HG03108 (cell line): ENCODE results near the gene NRARP.
"Not testable (repeated sequence)": the region's sequence is repeated elsewhere in the genome, so short reads cannot be mapped to it uniquely, and the experiment has no call there.

Source experiments
- ATAC-seq: cut with Tn5 transposase; IDR thresholded peaks from one replicate; pipeline ENCODE4 v1.9.1; 2021; ENCODE audit warnings: moderate library complexity; ENCODE audit not compliant: unreplicated experiment

NRARP gene

DNA sequence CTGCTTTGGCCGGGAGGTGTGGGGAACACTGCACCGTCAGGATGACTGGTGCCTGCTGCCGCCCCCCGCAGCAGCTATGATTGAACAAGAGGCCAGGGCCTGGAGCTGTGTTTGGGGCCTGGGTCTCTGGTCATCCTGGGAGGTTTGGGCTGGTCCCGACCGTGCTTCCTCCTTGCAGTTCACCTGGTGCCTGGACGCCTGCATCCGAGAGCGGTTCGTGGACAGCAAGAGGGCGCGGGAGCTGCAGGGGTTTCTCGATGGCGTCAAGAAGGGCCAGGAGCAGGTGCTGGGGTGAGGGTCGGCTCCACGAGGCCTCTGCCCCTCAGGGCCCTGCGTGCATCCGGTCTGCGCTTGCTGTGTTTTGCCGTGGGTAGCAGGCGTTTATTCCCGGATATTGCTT, 38.0 kb downstream of the NRARP start:
- no peak for ATAC-seq

- ATAC-seq = no peak
Observed at GRCh38 chr9:137263506-137263905, 38.6 kb downstream of the NRARP start.

DNA sequence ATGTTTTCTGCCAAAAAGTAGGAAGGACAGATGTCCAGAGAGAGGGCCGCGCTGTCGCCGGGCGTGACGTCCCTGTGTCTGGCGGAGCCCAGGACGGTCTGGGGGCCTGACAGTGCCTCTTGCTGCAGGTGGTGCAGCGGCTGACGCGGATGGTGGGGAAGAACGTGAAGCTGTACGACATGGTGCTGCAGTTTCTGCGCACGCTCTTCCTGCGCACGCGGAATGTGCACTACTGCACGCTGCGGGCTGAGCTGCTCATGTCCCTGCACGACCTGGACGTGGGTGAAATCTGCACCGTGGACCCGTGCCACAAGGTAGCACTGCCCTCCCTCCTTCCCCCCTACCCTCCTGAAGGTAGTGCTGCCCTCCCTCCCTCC, 39.2 kb downstream of the NRARP start:
- ATAC-seq = no peak

DNA sequence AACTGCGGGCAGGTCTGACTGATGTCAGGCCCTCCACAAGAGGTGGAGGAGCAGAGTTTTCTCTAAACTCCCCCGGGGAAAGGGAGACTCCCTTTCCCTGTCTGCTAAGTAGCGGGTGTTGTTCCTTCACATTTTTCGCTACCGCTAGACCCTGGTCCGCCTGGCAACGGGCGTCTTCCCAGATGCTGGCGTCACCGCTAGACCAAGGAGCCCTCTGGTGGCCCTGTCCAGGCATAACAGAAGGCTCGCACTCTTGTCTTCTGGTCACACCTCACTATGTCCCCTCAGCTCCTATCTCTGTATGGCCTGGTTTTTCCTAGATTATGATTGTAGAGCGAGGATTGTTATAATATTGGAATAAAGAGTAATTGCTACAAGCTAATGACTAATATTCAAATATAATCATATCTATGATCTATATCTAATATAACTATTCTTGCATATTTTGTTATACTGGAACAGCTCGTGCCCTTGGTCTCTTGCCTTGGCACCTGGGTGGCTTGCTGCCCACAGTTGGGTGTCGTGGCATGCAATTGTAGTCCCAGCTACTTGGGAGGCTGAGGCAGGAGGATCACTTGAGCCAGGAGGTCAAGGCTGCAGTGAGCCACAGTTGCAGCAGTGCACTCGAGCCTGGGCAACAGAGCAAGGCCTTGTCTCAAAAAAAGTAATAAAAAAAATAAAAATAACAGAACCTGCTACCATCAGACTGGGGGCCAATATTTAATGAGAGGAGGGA, 39.7 kb downstream of the NRARP start:
- not testable (repeated sequence) for ATAC-seq

DNA sequence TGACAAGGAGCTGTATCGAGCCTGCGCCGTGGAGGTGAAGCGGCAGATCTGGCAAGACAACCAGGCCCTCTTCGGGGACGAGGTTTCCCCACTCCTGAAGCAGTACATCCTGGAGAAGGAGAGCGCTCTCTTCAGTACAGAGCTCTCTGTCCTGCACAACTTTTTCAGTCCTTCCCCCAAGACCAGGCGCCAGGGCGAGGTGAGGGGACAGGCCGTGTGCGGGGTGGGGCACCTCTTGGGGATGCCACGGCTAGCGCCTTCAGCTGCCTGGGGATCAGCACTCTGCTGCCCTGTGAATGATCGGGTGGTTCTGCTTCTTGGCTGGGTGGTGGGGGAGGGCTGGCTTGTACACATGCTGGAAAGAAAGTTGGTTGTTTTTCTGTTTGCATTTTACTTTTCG, 45.2 kb downstream of the NRARP start:
- ATAC-seq = no peak

DNA sequence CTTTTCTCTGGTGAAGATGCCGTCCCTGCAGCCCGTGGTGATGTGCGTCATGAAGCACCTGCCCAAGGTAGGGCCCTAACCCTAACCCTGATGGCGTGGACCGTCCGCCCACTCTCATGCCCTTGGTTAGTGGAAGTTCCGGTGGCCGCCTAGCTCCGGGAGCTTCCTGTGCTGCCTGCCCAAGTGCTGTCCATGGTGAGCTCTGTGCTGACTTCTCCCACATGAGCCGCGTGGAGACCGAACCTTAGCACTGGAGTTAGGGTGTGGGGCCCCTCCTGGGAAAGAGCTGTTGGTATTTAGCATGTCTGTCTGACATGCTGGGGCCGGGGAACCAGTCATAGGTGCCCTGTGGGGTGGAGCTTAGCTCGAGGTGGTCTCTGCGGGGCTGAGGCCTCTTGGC, 45.7 kb downstream of the NRARP start:
- no peak for ATAC-seq

GRCh38 chr9:137255448-137256114, 46.5 kb downstream of the NRARP start:
- no peak for ATAC-seq

DNA sequence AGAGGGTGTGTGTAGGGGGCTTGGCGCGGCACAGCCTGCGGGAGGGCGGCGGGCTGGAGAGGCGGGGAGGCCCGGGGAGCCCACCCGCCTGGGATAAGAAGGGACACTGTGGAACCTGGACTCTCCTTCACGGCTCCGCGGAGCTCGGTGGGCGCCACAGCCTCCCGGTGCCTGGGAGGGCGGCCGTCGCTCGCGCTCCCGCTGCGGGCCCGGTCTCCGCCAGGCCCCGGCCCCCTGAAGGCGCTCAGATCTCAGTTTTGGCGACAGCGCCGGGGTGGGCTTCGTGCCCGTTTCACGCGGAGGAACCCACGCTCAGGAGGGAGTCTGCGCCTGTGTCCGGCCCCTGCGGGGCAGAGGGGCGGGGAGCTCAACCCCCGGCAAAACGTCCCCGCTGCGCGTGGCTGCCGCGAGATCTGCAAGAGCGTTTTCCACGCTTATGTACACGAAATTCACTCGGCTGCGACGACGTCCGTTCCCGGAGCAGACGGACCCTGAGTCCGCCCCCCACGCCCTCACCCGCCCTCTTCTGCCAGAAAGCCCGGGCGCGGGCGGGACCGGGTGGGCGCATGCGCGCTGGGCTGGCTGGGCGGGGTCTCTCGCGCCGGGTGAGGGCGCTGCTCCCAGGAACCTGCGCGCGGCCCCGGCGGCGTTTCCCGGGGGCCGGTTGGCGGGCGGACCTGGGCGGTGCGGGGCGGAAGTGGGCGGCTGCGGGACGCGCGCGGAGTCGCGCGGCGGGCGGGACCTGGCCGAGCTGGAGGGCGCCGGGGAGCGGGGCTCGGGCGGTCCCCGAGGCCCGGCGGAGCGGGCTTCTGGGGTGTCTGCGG, 47.2 kb downstream of the NRARP start, which contains the start of gene NELFB:
TSS of gene NELFB (plus strand) at position 704 of the 824 bp plus-strand sequence.
- peak; percentile 70 for ATAC-seq

- ATAC-seq = no peak
Observed at GRCh38 chr9:137253717-137254623, 48.1 kb downstream of the NRARP start.

- ATAC-seq = no peak
Observed at GRCh38 chr9:137252555-137253506, 49.2 kb downstream of the NRARP start.

DNA sequence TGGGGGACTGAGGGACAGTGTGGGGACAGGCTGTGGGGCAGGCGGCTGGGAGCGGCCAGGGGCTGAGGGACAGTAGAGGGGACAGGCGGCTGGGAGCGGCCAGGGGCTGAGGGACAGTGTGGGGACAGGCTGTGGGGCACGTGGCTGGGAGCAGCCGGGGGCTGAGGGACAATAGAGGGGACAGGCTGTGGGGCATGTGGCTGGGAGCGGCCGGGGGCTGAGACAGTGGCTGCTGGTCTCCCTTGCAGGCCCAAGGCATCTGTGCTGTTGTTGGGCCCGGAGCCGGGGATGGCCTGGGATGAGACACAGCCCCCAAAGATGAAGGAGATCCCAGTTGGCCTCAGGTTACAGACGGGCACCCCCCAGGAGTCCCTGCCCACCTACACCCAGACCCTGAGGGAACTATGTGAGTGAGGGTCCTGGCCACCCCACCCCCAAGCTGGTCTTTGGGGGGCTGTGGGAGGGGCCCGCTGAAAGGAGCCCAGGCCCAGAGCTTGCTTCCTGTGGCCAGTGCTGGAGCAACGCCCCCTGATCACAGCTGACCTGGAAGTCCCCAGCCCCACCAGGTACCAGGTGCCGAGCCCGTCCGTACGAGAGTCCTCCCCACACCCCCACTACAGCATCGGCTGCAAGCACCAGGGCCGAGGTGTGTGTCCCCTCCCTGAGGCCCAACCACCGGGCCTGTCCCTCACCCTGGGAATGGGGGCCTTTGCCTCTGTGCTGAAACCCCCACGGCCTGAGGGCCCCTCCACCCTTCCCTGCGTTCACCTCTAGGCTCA, 50.4 kb downstream of the NRARP start:
- ATAC-seq = no peak

DNA sequence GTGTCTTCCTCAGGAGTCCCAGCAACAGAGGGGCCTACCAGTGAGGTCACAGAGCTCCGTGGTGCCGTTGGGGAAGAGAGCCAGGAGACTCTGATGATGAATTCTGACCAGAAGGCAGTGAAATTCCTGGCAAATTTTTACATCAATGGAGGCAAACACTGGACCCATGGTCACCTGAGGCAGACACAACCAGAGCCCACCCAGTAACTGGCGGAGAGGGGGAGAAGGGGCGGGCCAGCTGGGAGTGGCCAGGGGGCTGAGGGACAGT, 50.9 kb downstream of the NRARP start, which contains the start of gene STPG3:
TSS of gene STPG3 (plus strand) at position 93 of the 268 bp plus-strand sequence. CDS start at position 94, 1 bp downstream.
- no peak for ATAC-seq

DNA sequence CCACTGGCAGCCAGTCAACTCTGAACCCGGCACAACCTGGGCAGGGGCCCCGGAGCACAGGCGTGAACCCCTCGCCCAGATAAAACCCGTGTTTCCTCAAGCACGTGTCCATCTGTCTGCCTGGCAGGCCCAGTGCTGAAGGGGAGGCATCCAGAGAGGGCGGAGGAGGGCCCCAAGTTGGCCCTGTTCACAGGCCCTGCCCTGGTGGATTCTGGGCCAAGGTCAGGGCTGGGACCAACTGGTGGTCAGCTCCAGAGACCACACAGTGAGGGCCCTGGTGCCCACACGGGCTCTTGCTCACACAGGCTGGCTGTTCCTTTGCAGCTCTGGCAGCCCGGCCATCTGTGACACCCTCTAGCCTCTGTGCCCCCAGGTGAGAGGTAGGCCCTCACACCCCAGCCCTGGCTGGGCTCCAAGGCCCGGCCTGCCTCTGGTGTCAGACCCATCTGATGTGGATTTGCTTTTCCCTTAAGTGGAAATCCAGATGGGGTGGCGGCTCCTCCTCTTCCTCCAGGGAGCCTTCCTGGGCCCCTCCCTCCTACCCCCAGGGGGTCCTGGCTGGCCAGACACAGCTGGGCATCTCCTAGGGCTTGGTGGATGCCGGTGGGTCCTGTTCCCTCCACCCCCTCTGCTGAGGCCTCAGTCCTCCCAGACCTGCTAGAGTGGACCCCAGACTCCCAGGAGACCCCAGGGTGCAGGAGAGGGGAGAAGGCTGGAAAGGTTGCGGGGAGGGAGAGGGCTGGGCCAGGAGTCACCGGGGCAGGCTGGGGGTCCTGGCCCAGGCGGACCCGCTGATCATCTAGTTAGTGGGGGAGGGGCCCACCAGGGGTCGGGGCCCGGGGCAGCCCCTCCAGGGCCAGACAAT, 51.5 kb downstream of the NRARP start:
- no peak for ATAC-seq
